Keratinocyte (primary cell): ENCODE data around the gene SPAG5. TPM values are rescaled to one million over a fixed set of nuclear protein-coding genes. Genes with fewer than 3 reads are reported as not detected.

Experiments used
- DNase-seq: peaks from one replicate; pipeline ENCODE4 v3.0.0-alpha.2; 2011; ENCODE audit warnings: low read depth, missing footprints, low spot score
- FAIRE-seq: peaks from 2 replicates; lab custom pipeline; 2011; peaks lifted over from hg19 to GRCh38; lab: Jason Lieb, UNC
- H2AFZ ChIP-seq: 2 replicates; pipeline ENCODE4 v1.6.0; 2012; ENCODE audit warnings: low read length, control low read depth, inconsistent platforms; ENCODE audit not compliant: control insufficient read depth
- H3K27ac ChIP-seq: 2 replicates; pipeline ENCODE4 v1.5.1; 2011; ENCODE audit warnings: low read length; ENCODE audit not compliant: control insufficient read depth, insufficient read depth
- H3K27me3 ChIP-seq: 3 replicates; pipeline ENCODE4 v1.6.0; 2011; ENCODE audit warnings: low read length; ENCODE audit not compliant: control insufficient read depth, insufficient read depth; ENCODE audit errors: extremely low read depth
- H3K36me3 ChIP-seq, 2 experiments: 2 replicates in 1 of 2; 3 replicates in 1 of 2; pipeline ENCODE4 v1.5.1; 2011; ENCODE audit warnings: low read length in 2 of 2, mild to moderate bottlenecking in 1 of 2; ENCODE audit not compliant: control insufficient read depth in 2 of 2, insufficient read depth in 2 of 2; ENCODE audit errors: extremely low read depth in 1 of 2
- H3K4me1 ChIP-seq: 3 replicates; pipeline ENCODE4 v1.5.1; 2011; ENCODE audit warnings: low read length; ENCODE audit not compliant: control insufficient read depth, insufficient read depth; ENCODE audit errors: extremely low read depth
- H3K4me2 ChIP-seq: 3 replicates; pipeline ENCODE4 v1.6.0; 2011; ENCODE audit warnings: low read depth, low read length; ENCODE audit not compliant: control insufficient read depth, insufficient read depth; ENCODE audit errors: extremely low read depth
- H3K4me3 ChIP-seq, 3 experiments: fragments of 200-600 bp in 1 of 3; sonication (generic) in 1 of 3; 2 replicates in 2 of 3; 3 replicates in 1 of 3; pipeline ENCODE4 v1.5.1; 2011 to 2016; ENCODE audit warnings: low read length in 3 of 3, mild to moderate bottlenecking in 3 of 3, control low read depth in 2 of 3, inconsistent platforms in 1 of 3, low read depth in 1 of 3, mixed read lengths in 1 of 3, mixed run types in 1 of 3, moderate library complexity in 1 of 3; ENCODE audit not compliant: control insufficient read depth in 2 of 3, insufficient read depth in 2 of 3; ENCODE audit errors: extremely low read depth in 1 of 3
- H3K79me2 ChIP-seq: 2 replicates; pipeline ENCODE4 v1.6.0; 2012; ENCODE audit warnings: low read length; ENCODE audit not compliant: control insufficient read depth, insufficient read depth
- H3K9ac ChIP-seq: 3 replicates; pipeline ENCODE4 v1.6.0; 2011; ENCODE audit warnings: low read length; ENCODE audit not compliant: control insufficient read depth, insufficient read depth; ENCODE audit errors: extremely low read depth
- H3K9me1 ChIP-seq: 3 replicates; pipeline ENCODE4 v1.6.0; 2011; ENCODE audit warnings: low read length; ENCODE audit not compliant: control insufficient read depth, insufficient read depth; ENCODE audit errors: extremely low read depth
- H3K9me3 ChIP-seq: 2 replicates; pipeline ENCODE4 v1.5.1; 2012; ENCODE audit warnings: low read depth, low read length; ENCODE audit not compliant: control insufficient read depth
- H4K20me1 ChIP-seq: 3 replicates; pipeline ENCODE4 v1.6.0; 2011; ENCODE audit warnings: low read length; ENCODE audit not compliant: control insufficient read depth, insufficient read depth; ENCODE audit errors: extremely low read depth
- CTCF ChIP-seq, 3 experiments: IDR thresholded peaks in 1 of 3; conservative IDR thresholded peaks in 1 of 3; optimal IDR thresholded peaks in 1 of 3; 2 replicates in 2 of 3; 3 replicates in 1 of 3; pipeline versions ENCODE3 to v1.5.1; 2011; ENCODE audit warnings: low read length in 3 of 3, mild to moderate bottlenecking in 3 of 3, moderate library complexity in 2 of 3, control low read depth in 1 of 3, inconsistent platforms in 1 of 3; ENCODE audit not compliant: insufficient read depth in 2 of 3; ENCODE audit errors: extremely low read depth in 1 of 3
- EZH2 ChIP-seq: IDR thresholded peaks from one replicate; pipeline ENCODE4 v1.6.1; 2012; ENCODE audit warnings: inconsistent platforms, mild to moderate bottlenecking, low read length, moderate library complexity
- dilution Hi-C: fragments of 300-500 bp; cut with MboI; formaldehyde crosslinking; loops from one replicate; pipeline ENCODE4 v1.7.0; 2020; ENCODE audit warnings: low sequenced_read_pairs; ENCODE audit not compliant: extremely low pct_ligation_motif_present
- polyA plus RNA-seq, 5 experiments: library from polyadenylated mRNA; depleted of rRNA in 3 of 5; stranded (reverse) in 3 of 5; stranded (forward) in 1 of 5; unstranded in 1 of 5; fragments of >200 nt; gene quantifications; 1 replicate in 1 of 5; 2 replicates in 3 of 5; 3 replicates in 1 of 5; pipeline versions ENCODE4 v1.2.1 to v1.2.3, GENCODE V29; 2011 to 2012; ENCODE audit warnings: missing spikeins in 2 of 5, low read depth in 1 of 5, low replicate concordance in 1 of 5

The SPAG5 gene
- polyA plus RNA-seq, 1 donor (not counting 4 experiments of a cell fraction or from before 2014, with no cell fraction given): 21.1 TPM

DNA sequence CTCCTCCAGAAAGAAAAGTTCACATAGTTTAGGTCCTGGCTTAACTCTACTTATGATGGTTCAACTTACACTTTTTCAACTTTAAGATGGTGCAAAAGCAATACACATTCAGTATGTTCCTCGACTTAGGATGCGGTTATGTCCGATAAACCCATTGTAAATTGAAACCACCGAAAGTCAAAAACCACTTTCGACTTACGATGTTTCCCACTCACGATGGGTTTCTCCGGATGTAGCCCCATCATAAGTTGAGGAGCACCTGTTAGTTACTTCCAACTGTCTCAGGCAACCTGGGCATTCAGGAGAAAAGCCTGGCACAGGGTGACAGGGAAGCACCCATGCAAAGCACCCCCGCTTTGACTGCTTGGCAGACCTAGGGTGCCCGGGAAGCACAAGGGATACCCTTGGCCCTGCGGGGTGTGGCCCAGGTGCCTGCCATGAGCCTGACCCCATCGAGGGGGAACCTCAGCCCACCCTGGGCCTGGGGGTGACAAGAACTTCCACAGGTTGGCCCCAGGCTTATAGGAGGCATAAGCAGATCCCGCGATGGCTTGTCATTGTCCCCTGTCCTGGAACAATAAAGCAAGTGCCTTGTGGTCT lies 60.4 kb downstream of the SPAG5 start:
- FAIRE-seq: no peak
- Histone ChIP-seq H3K9me3 (no peaks in the 10 kb centered on the region), H3K9ac (no peak overlapping the region), H3K79me2 (no peaks in the 10 kb centered on the region), H4K20me1 (no peaks in the 10 kb centered on the region), H2AFZ (no peak overlapping the region), H3K27ac (no peak overlapping the region), H3K9me1 (no peaks in the 10 kb centered on the region), H3K36me3 (no peaks in the 10 kb centered on the region), H3K4me2 (no peak overlapping the region), H3K4me3 (no peak overlapping the region), H3K27me3 (no peaks in the 10 kb centered on the region), H3K4me1 (peaks cover 4% of the 10 kb centered on the region)
- DNase-seq: no peak
- dilution Hi-C loops: no loop called here
- TF ChIP-seq EZH2: no peak
- no peak for TF ChIP-seq CTCF (optimal IDR thresholded peaks at IDR 0.05 in 1 of 3, IDR thresholded peaks at IDR 0.05 in 1 of 3, conservative IDR thresholded peaks at IDR 0.05 in 1 of 3; ENCODE audit: extremely low read depth in 1 of 3, insufficient read depth in 2 of 3, low read length in 3 of 3)

DNA sequence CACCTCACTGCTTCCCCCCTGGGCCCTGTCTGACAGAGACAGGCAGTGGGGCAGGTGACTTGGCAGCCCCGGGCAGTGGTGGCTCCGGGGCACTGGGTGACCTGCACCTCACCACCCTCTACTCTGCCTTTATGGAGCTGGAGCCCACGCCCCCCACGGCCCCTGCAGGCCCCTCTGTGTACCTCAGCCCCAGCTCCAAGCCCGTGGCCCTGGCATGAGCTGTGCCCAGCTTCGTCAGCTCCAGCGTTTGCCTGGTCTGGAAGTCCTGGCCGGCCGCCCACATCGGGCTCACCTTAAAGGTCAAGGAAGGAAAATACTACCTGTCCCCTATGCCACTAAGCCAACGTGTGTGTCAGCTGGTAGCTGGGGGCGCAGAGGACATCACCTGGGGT lies 61.6 kb downstream of the SPAG5 start:
- FAIRE-seq (no peak), DNase-seq (no peak)
- H2AFZ ChIP-seq: no peak overlapping the region
- H3K79me2 ChIP-seq: no peaks in the 10 kb centered on the region
- H3K4me2 ChIP-seq: no peak overlapping the region
- dilution Hi-C loops: no loop called here
- no peaks in the 10 kb centered on the region for H3K36me3 ChIP-seq
- no peak overlapping the region for H3K4me3 ChIP-seq
- H3K27me3 ChIP-seq: no peaks in the 10 kb centered on the region
- no peak overlapping the region for H3K27ac ChIP-seq
- no peaks in the 10 kb centered on the region for H4K20me1 ChIP-seq
- no peaks in the 10 kb centered on the region for H3K9me1 ChIP-seq
- TF ChIP-seq EZH2: no peak
- no peak for TF ChIP-seq CTCF (optimal IDR thresholded peaks at IDR 0.05 in 1 of 3, IDR thresholded peaks at IDR 0.05 in 1 of 3, conservative IDR thresholded peaks at IDR 0.05 in 1 of 3; ENCODE audit: extremely low read depth in 1 of 3, insufficient read depth in 2 of 3, low read length in 3 of 3)
- H3K4me1 ChIP-seq: peaks cover 14% of the 10 kb centered on the region
- no peaks in the 10 kb centered on the region for H3K9me3 ChIP-seq
- no peak overlapping the region for H3K9ac ChIP-seq
